K562 (cell line): Measurements from ENCODE around the gene AIFM3. TPM values are rescaled to one million over a fixed set of nuclear protein-coding genes. Genes with fewer than 3 reads are reported as not detected.

Experiments
- ATAC-seq: fragments of 200-7000 bp; cut with Tn5 transposase; 3 replicates; pipeline ENCODE4 v1.9.1; 2020; ENCODE audit warnings: moderate library complexity
- BruUV-seq: library from RNA; stranded (reverse); fragments of 400-500 nt; replicated peaks from 2 replicates; lab custom pipeline; 2021; lab: Mats Ljungman, UMichigan
- CTCF ChIA-PET: fragments of 300-600 bp; formaldehyde crosslinking; extraction: SDS; loops from one replicate; lab custom pipeline; 2021; ENCODE audit warnings: low intra/inter-chr PET ratio; lab: Yijun Ruan, JAX
- POLR2A ChIA-PET: fragments of 300-600, 350-650 bp; sonication (Branson Sonifier 250); formaldehyde crosslinking; extraction: SDS; loops from one replicate; lab custom pipeline; 2021; ENCODE audit warnings: antibody characterized with exemption, inconsistent platforms; lab: Yijun Ruan, JAX
- DNase-seq, 4 experiments: peaks; one replicate each; pipeline versions ENCODE4 v3.0.0 to v3.0.0-alpha.2; 2011 to 2018; ENCODE audit warnings: low spot score in 3 of 4, mixed read lengths in 3 of 4; ENCODE audit errors: extremely low read depth in 1 of 4
- FAIRE-seq: peaks from 2 replicates; lab custom pipeline; 2011; peaks lifted over from hg19 to GRCh38; lab: Jason Lieb, UNC
- H2AFZ ChIP-seq: 2 replicates; pipeline ENCODE4 v1.6.0; 2011; ENCODE audit warnings: low read depth, low read length, control low read depth, inconsistent platforms
- H3K27ac ChIP-seq: fragments of 200-600 bp; 3 replicates; pipeline ENCODE4 v1.8.0; 2011; ENCODE audit warnings: low read depth, mild to moderate bottlenecking, control low read depth, inconsistent platforms, low read length, moderate library complexity, mixed read lengths; ENCODE audit errors: extremely low read depth
- H3K27me3 ChIP-seq, 2 experiments: fragments of 300-600 bp in 1 of 2; 2 replicates in 1 of 2; 3 replicates in 1 of 2; pipeline versions ENCODE4 v1.6.0 to v1.8.0; 2011; ENCODE audit warnings: inconsistent platforms in 2 of 2, low read length in 2 of 2, mild to moderate bottlenecking in 1 of 2, mixed read lengths in 1 of 2, moderate library complexity in 1 of 2; ENCODE audit not compliant: control insufficient read depth in 2 of 2, insufficient read depth in 2 of 2
- H3K36me3 ChIP-seq: fragments of 300-600 bp; 3 replicates; pipeline ENCODE4 v1.8.0; 2011; ENCODE audit warnings: mild to moderate bottlenecking, low read length, inconsistent platforms; ENCODE audit not compliant: control insufficient read depth, insufficient read depth
- H3K4me1 ChIP-seq, 2 experiments: fragments of 200-600 bp in 1 of 2; replicated peaks in 1 of 2; 2 replicates in 1 of 2; 3 replicates in 1 of 2; pipeline versions ENCODE4 v1.5.1 to v1.8.0; 2011; ENCODE audit warnings: inconsistent platforms in 2 of 2, low read length in 2 of 2, mild to moderate bottlenecking in 1 of 2, mixed read lengths in 1 of 2, moderate library complexity in 1 of 2; ENCODE audit not compliant: control insufficient read depth in 2 of 2, insufficient read depth in 2 of 2
- H3K4me2 ChIP-seq: 2 replicates; pipeline ENCODE4 v1.6.1; 2011; ENCODE audit warnings: low read length, control low read depth, inconsistent platforms, mixed read lengths; ENCODE audit not compliant: insufficient read depth
- H3K4me3 ChIP-seq: fragments of 200-600 bp; sonication (generic), shearing (Covaris generic); 2 replicates; pipeline ENCODE4 v1.5.1; 2016; ENCODE audit warnings: control low read depth, inconsistent platforms
- H3K79me2 ChIP-seq: fragments of 200-600 bp; 3 replicates; pipeline ENCODE4 v1.8.0; 2011; ENCODE audit warnings: low read length, inconsistent platforms; ENCODE audit not compliant: control insufficient read depth, insufficient read depth
- H3K9ac ChIP-seq, 2 experiments: 2 replicates each; pipeline versions ENCODE4 v1.6.0 to v1.6.1; 2011; ENCODE audit warnings: low read depth in 2 of 2, low read length in 2 of 2, control low read depth in 1 of 2, inconsistent platforms in 1 of 2, mild to moderate bottlenecking in 1 of 2, mixed read lengths in 1 of 2; ENCODE audit not compliant: insufficient read depth in 1 of 2
- H3K9me1 ChIP-seq: one replicate; pipeline ENCODE4 v1.6.0; 2011; ENCODE audit warnings: inconsistent platforms, mild to moderate bottlenecking, low read length, moderate library complexity; ENCODE audit not compliant: control insufficient read depth, insufficient read depth
- H3K9me3 ChIP-seq: replicated peaks from 2 replicates; pipeline ENCODE4 v1.5.1; 2011; ENCODE audit warnings: low read depth, low read length, inconsistent platforms; ENCODE audit not compliant: control insufficient read depth, insufficient read depth
- H4K20me1 ChIP-seq: replicated peaks from 2 replicates; pipeline ENCODE4 v1.6.1; 2011; ENCODE audit warnings: low read length, inconsistent platforms, mixed read lengths; ENCODE audit not compliant: control insufficient read depth, insufficient read depth
- ARNT ChIP-seq, 2 experiments: fragments of 450-650 bp; IDR thresholded peaks; 2 replicates each; pipeline ENCODE4 v1.6.1; 2016; ENCODE audit warnings: mild to moderate bottlenecking in 1 of 2
- BRCA1 ChIP-seq, 2 experiments: fragments of 450-650 bp in 1 of 2; sonication (generic) in 1 of 2; formaldehyde crosslinking in 1 of 2; IDR thresholded peaks; 2 replicates each; pipeline versions ENCODE4 v1.5.0 to v1.6.1; 2017 to 2020; ENCODE audit warnings: mild to moderate bottlenecking in 1 of 2, missing genetic modification reagents in 1 of 2
- CEBPB ChIP-seq: fragments of 450-650 bp; IDR thresholded peaks from 2 replicates; pipeline ENCODE4 v1.6.1; 2016; ENCODE audit warnings: missing genetic modification characterization, missing compliant biosample characterization
- EGR1 ChIP-seq: fragments of 450-650 bp; conservative IDR thresholded peaks from 2 replicates; pipeline ENCODE4 v1.6.1; 2017; ENCODE audit warnings: mild to moderate bottlenecking
- EP300 ChIP-seq: IDR thresholded peaks from 2 replicates; pipeline ENCODE4 v1.6.1; 2012; ENCODE audit warnings: low read length, improper control_type of control experiment
- HDAC8 ChIP-seq: fragments of 450-650 bp; IDR thresholded peaks from 2 replicates; pipeline ENCODE4 v1.6.1; 2016; ENCODE audit warnings: mild to moderate bottlenecking, missing genetic modification characterization, moderate library complexity, missing compliant biosample characterization
- NCOR1 ChIP-seq: fragments of 450-650 bp; IDR thresholded peaks from 2 replicates; pipeline ENCODE4 v1.6.1; 2016; ENCODE audit warnings: mild to moderate bottlenecking, moderate library complexity
- NFIC ChIP-seq: fragments of 450-650 bp; IDR thresholded peaks from 2 replicates; pipeline ENCODE4 v1.6.1; 2017; ENCODE audit warnings: mild to moderate bottlenecking, inconsistent platforms
- PTBP1 ChIP-seq: fragments of 200-400 bp; formaldehyde crosslinking; IDR thresholded peaks from 2 replicates; pipeline ENCODE4 v1.6.1; 2017; ENCODE audit warnings: low read depth, low read length
- TRIM24 ChIP-seq, 2 experiments: fragments of 450-650 bp; IDR thresholded peaks; 2 replicates each; pipeline ENCODE4 v1.6.1; 2016
- ZBTB1 ChIP-seq: sonication (generic); formaldehyde crosslinking; IDR thresholded peaks from 2 replicates; pipeline ENCODE4 v1.8.1; 2023; ENCODE audit warnings: missing genetic modification reagents, low read depth, mild to moderate bottlenecking, borderline replicate concordance
- ZNF232 ChIP-seq: sonication (generic); formaldehyde crosslinking; IDR thresholded peaks from 2 replicates; pipeline ENCODE4 v1.8.0; 2022; ENCODE audit warnings: mild to moderate bottlenecking, missing genetic modification reagents
- ZNF717 ChIP-seq: fragments of 250-450 bp; sonication (Bioruptor Pico); IDR thresholded peaks from 2 replicates; pipeline ENCODE4 v1.5.0; 2021
- WGBS: fragments of 100-300 bp; shearing (Covaris generic); methylation state at CpG from one replicate; pipeline ENCODE4 v1.1.6; 2016; ENCODE audit warnings: low coverage, mixed read lengths; ENCODE audit not compliant: insufficient coverage; ENCODE audit errors: missing lambda C conversion rate; 5-methylcytosine and 5-hydroxymethylcytosine counted together
- in situ Hi-C: fragments of 300-500 bp; cut with MboI; formaldehyde crosslinking; loops from 4 replicates; pipeline ENCODE4 v1.15.0; 2018; ENCODE audit warnings: inconsistent platforms, mixed read lengths
- intact Hi-C: fragments of 100-400 bp; cut with micrococcal nuclease; formaldehyde crosslinking; loops from 2 replicates; pipeline ENCODE4 v1.14.2; 2022
- polyA plus RNA-seq, 8 experiments: library from polyadenylated mRNA; depleted of rRNA in 4 of 8; stranded (reverse) in 5 of 8; unstranded in 3 of 8; fragments of >200 nt; fragmentation: Nextera tagmentation in 2 of 8; fragmentation: Illumina TruSeq in 1 of 8; extraction: Ambion mirVana in 2 of 8; extraction: Trizol in 1 of 8; gene quantifications; 2 replicates each; pipeline versions ENCODE4 v1.2.1 to v1.2.3, GENCODE V29; 2011 to 2014; ENCODE audit warnings: inconsistent platforms in 1 of 8, missing spikeins in 1 of 8
- total RNA-seq, 7 experiments: library from RNA; depleted of rRNA in 6 of 7; stranded (reverse); fragments of >200 nt in 6 of 7; fragmentation: Illumina TruSeq in 2 of 7; extraction: Trizol in 2 of 7; gene quantifications; 2 replicates each; pipeline versions ENCODE4 v1.2.1 to v1.2.3, GENCODE V29; 2011 to 2021; ENCODE audit warnings: low replicate concordance in 1 of 7
- TF ChIP-seq, protein P1 (sequence below), 2 experiments: IDR thresholded peaks in 1 of 2; conservative IDR thresholded peaks in 1 of 2; 2 replicates each; pipeline ENCODE4 v1.6.1; 2016; ENCODE audit warnings: low read depth in 2 of 2, mild to moderate bottlenecking in 1 of 2, missing compliant biosample characterization in 1 of 2, missing genetic modification characterization in 1 of 2, moderate library complexity in 1 of 2
- TF ChIP-seq, protein P2 (sequence below): sonication (generic); formaldehyde crosslinking; IDR thresholded peaks from 2 replicates; pipeline ENCODE4 v1.8.1; 2023; ENCODE audit warnings: mild to moderate bottlenecking, missing genetic modification reagents
- TF ChIP-seq, protein P3 (sequence below): fragments of 250-450 bp; sonication (Bioruptor Pico); IDR thresholded peaks from 2 replicates; pipeline ENCODE4 v1.9.0; 2021; ENCODE audit warnings: mild to moderate bottlenecking, inconsistent platforms

AIFM3 gene
- total and polyA plus RNA-seq, 9 of the 15 experiments (the other 6 are each of a cell fraction or from before 2014, with no cell fraction given): 0.03 to 0.20 (median 0.07) TPM; not detected in 1

DNA sequence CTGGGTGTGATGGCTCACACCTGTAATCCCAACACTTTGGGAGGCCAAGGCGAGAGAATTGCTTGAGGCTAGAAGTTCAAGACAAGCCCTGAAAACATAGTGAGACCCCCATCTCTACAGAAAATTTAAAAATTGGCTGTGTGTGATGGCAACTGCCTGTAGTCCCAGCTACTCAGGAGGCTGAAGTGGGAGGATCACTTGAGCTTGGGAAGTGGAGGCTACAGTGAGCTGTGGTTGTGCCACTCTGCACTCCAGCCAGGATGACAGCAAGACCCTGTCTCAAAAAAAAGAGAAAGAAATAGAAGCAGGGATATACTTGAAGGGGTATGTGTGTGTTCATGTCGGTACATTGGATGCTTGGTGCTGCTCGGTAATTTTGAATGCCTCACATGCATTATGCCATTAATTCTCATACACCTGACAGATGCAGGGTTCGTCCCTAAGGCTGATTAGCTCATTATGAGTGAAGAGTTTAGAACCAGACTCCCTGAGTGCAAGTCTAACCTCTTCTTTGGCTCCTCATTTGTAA, 35.9 kb upstream of the AIFM3 start (continued):
- TF ChIP-seq, protein P1, sequence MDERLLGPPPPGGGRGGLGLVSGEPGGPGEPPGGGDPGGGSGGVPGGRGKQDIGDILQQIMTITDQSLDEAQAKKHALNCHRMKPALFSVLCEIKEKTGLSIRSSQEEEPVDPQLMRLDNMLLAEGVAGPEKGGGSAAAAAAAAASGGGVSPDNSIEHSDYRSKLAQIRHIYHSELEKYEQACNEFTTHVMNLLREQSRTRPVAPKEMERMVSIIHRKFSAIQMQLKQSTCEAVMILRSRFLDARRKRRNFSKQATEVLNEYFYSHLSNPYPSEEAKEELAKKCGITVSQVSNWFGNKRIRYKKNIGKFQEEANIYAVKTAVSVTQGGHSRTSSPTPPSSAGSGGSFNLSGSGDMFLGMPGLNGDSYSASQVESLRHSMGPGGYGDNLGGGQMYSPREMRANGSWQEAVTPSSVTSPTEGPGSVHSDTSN (CRISPR knock-in tag; IDR thresholded peaks at IDR 0.05; ENCODE audit: low read depth): no peak
- TF ChIP-seq, protein P1 (tag; conservative IDR thresholded peaks at IDR 0.05; ENCODE audit: low read depth): 0 out of 2 replicates have a peak, but pooled peaks have one; percentile 10
- TF ChIP-seq ZBTB1: 0 out of 2 replicates have a peak, but pooled peaks have one; percentile 28
- TF ChIP-seq, all 486 proteins: peak for 21

DNA sequence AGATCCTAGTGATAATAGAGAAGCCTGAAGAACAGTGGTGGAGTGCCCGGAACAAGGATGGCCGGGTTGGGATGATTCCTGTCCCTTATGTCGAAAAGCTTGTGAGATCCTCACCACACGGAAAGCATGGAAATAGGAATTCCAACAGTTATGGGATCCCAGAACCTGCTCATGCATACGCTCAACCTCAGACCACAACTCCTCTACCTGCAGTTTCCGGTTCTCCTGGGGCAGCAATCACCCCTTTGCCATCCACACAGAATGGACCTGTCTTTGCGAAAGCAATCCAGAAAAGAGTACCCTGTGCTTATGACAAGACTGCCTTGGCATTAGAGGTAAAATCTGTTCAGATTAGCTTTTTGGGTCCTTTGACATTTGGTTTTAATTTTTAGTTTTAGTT, 33.1 kb upstream of the AIFM3 start:
- Histone ChIP-seq H3K4me1 (peaks cover 17 to 25% of the 10 kb centered on the region in 2 experiments), H3K9ac (no peak overlapping the region), H3K36me3 (peaks cover 81% of the 10 kb centered on the region), H3K4me2 (no peak overlapping the region), H3K9me3 (no peaks in the 10 kb centered on the region), H4K20me1 (peaks cover 84% of the 10 kb centered on the region), H3K9me1 (peaks cover 22% of the 10 kb centered on the region), H3K27me3 (no peaks in the 10 kb centered on the region), H3K4me3 (no peak overlapping the region), H2AFZ (no peak overlapping the region), H3K79me2 (peaks cover 98% of the 10 kb centered on the region), H3K27ac (no peak overlapping the region)
- in situ Hi-C loops: no loop called here
- DNase-seq (no peak), ATAC-seq (no peak), FAIRE-seq (no peak)
- no TSS peak for BruUV-seq
- intact Hi-C loops: loop anchor here (5.0 kb wide), 1 partner anchor 48 kb away; the partner anchor contains the start of gene LZTR1
- WGBS: 97% methylated on average over 7 of the region's 7 CpGs
- ChIA-PET CTCF (no interaction called here), POLR2A (interaction anchor here (1.0 to 64.4 kb wide), 3 partner anchors 16 to 48 kb away, joined by 3 to 1556 read pairs (median 1556); partner anchors contain the start of genes AIFM3, CRKL and LZTR1)
- TF ChIP-seq NFIC (no peak), ARNT (IDR thresholded peaks at IDR 0.05) (no peak), TRIM24 (IDR thresholded peaks at IDR 0.05) (no peak), HDAC8 (tag) (no peak), BRCA1 (IDR thresholded peaks at IDR 0.05) (no peak), BRCA1 (CRISPR knock-in tag; IDR thresholded peaks at IDR 0.05) (0 out of 2 replicates have a peak, but pooled peaks have one; percentile 26), ZNF717 (CRISPR knock-in tag) (no peak), ZNF232 (CRISPR knock-in tag) (no peak), NCOR1 (no peak), PTBP1 (no peak), EGR1 (no peak), EP300 (no peak), CEBPB (tag) (no peak)
- TF ChIP-seq, protein P2, sequence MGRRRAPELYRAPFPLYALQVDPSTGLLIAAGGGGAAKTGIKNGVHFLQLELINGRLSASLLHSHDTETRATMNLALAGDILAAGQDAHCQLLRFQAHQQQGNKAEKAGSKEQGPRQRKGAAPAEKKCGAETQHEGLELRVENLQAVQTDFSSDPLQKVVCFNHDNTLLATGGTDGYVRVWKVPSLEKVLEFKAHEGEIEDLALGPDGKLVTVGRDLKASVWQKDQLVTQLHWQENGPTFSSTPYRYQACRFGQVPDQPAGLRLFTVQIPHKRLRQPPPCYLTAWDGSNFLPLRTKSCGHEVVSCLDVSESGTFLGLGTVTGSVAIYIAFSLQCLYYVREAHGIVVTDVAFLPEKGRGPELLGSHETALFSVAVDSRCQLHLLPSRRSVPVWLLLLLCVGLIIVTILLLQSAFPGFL (CRISPR knock-in tag): no peak
- TF ChIP-seq, protein P3, sequence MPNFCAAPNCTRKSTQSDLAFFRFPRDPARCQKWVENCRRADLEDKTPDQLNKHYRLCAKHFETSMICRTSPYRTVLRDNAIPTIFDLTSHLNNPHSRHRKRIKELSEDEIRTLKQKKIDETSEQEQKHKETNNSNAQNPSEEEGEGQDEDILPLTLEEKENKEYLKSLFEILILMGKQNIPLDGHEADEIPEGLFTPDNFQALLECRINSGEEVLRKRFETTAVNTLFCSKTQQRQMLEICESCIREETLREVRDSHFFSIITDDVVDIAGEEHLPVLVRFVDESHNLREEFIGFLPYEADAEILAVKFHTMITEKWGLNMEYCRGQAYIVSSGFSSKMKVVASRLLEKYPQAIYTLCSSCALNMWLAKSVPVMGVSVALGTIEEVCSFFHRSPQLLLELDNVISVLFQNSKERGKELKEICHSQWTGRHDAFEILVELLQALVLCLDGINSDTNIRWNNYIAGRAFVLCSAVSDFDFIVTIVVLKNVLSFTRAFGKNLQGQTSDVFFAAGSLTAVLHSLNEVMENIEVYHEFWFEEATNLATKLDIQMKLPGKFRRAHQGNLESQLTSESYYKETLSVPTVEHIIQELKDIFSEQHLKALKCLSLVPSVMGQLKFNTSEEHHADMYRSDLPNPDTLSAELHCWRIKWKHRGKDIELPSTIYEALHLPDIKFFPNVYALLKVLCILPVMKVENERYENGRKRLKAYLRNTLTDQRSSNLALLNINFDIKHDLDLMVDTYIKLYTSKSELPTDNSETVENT (CRISPR knock-in tag): 0 out of 2 replicates have a peak, but pooled peaks have one; percentile 24
